GM21619 (cell line): Measurements from ENCODE around the gene CDH23.
A peak's percentile ranks its signal among the peaks of the same experiment; 100 is the strongest.

Source experiments
- ATAC-seq: cut with Tn5 transposase; IDR thresholded peaks from one replicate; pipeline ENCODE4 v1.9.1; 2021; ENCODE audit not compliant: unreplicated experiment

The CDH23 gene

GRCh38 chr10:71802715-71803488 is 406.2 kb downstream of the CDH23 start:
- no peak for ATAC-seq

GRCh38 chr10:71804077-71804476 is 407.4 kb downstream of the CDH23 start:
- no peak for ATAC-seq

GRCh38 chr10:71805776-71806703 is 409.3 kb downstream of the CDH23 start:
- ATAC-seq: no peak

- no peak for ATAC-seq
These were observed 410.2 kb downstream of the CDH23 start for GRCh38 chr10:71806704-71807556.

GRCh38 chr10:71807557-71808510 is 411.1 kb downstream of the CDH23 start:
- ATAC-seq: no peak

GRCh38 chr10:71809628-71810027 is 412.9 kb downstream of the CDH23 start:
- no peak for ATAC-seq

GRCh38 chr10:71810048-71810750 is 413.5 kb downstream of the CDH23 start:
- no peak for ATAC-seq

GRCh38 chr10:71811351-71811750 is 414.6 kb downstream of the CDH23 start:
- ATAC-seq: no peak

GRCh38 chr10:71812016-71812912 is 415.5 kb downstream of the CDH23 start:
- ATAC-seq: peak; percentile 61

- no peak for ATAC-seq
These were observed 416.3 kb downstream of the CDH23 start for GRCh38 chr10:71812913-71813590.

GRCh38 chr10:71814922-71815411 is 418.2 kb downstream of the CDH23 start:
- ATAC-seq: no peak

GRCh38 chr10:71815515-71816130 is 418.9 kb downstream of the CDH23 start:
- no peak for ATAC-seq

- no peak for ATAC-seq
These were observed 419.7 kb downstream of the CDH23 start for GRCh38 chr10:71816421-71816851.

GRCh38 chr10:71816936-71817618 is 420.4 kb downstream of the CDH23 start:
- ATAC-seq: no peak

GRCh38 chr10:71817831-71818655 is 421.3 kb downstream of the CDH23 start:
- ATAC-seq: no peak
